Measurements from ENCODE around the gene SMIM10. TPM values are rescaled to one million over a fixed set of nuclear protein-coding genes. Genes with fewer than 3 reads are reported as not detected.

SMIM10 gene
- total RNA-seq: 1.5 and 2.0 TPM in 2 replicates

DNA sequence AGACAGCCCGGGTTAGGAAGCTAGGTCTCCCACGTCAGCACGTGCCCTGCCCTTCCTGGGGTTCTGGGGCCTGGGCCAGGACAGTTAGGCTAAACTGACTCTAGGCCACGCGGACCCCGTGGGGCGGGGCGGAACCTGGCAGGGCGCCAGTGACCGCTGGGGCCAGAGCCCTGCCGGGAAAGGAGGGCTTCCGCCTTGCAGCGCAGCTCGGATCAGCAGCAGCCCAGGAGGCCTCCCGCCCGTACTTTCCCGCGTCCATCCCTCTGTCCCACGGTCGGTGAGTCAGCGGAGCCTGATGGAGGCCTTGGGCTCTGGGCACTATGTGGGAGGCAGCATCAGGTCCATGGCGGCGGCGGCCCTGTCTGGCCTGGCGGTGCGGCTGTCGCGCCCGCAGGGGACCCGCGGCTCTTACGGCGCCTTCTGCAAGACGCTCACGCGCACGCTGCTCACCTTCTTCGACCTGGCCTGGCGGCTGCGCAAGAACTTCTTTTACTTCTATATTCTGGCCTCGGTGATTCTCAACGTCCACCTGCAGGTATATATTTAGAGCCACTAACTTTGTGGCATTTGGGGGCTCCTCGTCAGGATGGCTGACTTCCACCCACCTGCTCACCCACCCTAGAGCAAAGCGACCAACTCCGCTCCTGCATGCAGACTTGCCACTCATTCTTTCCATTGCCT lies at the start of gene SMIM10:
TSS of gene SMIM10 (plus strand) at position 191 of the 681 bp plus-strand sequence. CDS start at position 296, 105 bp downstream.

Other genes starting within 250 kb of the SMIM10 start
- 12.5 and 18.9 TPM in 2 replicates for gene PABIR2, start 193.8 kb upstream of the SMIM10 start, total RNA-seq
- gene MOSPD1, start 75.7 kb upstream of the SMIM10 start, total RNA-seq: 25.1 and 31.9 TPM in 2 replicates
- 5.5 and 11.1 TPM in 2 replicates for gene RTL8B, start 31.6 kb downstream of the SMIM10 start, total RNA-seq
- 35.0 TPM in 2 replicates for gene RTL8C, start 41.4 kb downstream of the SMIM10 start, total RNA-seq
- gene RTL8A, start 61.1 kb downstream of the SMIM10 start, total RNA-seq: 5.1 and 9.2 TPM in 2 replicates
- gene SMIM10L2B, start 107.7 kb downstream of the SMIM10 start, total RNA-seq: under 0.01 and 0.22 TPM in 2 replicates
- not detected in 2 replicates for gene ETDB, start 129.5 kb downstream of the SMIM10 start, total RNA-seq
- gene CT55, start 180.4 kb downstream of the SMIM10 start, total RNA-seq: not detected in 2 replicates

Data from thoracic aorta endothelial cell (primary cell).